ENCODE data around the gene NKAPD1. TPM values are rescaled to one million over a fixed set of nuclear protein-coding genes. Genes with fewer than 3 reads are reported as not detected.

The NKAPD1 gene
- total and polyA plus RNA-seq, 2 of the 13 experiments (the other 11 are each of a cell fraction or from before 2014, with no cell fraction given) = 11.2 to 22.5 TPM

- peak; percentile 61; the same call in 1 of the 2 replicates for TF ChIP-seq CERS6 (CRISPR knock-in tag; IDR thresholded peaks at IDR 0.05)
- peak; percentile 45; the same call in 1 of the 2 replicates for TF ChIP-seq MNT (IDR thresholded peaks at IDR 0.05)
- TF ChIP-seq TIGD3 (CRISPR knock-in tag; IDR thresholded peaks at IDR 0.05; ENCODE audit: borderline replicate concordance) = no peak
- TF ChIP-seq RORA (CRISPR knock-in tag; IDR thresholded peaks at IDR 0.05) = no peak
- peak; percentile 96 for TF ChIP-seq CSRNP1 (CRISPR knock-in tag; IDR thresholded peaks at IDR 0.05)
- 0 out of 2 replicates have a peak, but pooled peaks have one; percentile 55 for TF ChIP-seq ZC3H4 (CRISPR knock-in tag; IDR thresholded peaks at IDR 0.05; ENCODE audit: borderline replicate concordance)
- peak; percentile 96 for TF ChIP-seq GATAD1 (CRISPR knock-in tag; IDR thresholded peaks at IDR 0.05)
- TF ChIP-seq KDM1A (CRISPR knock-in tag; IDR thresholded peaks at IDR 0.05) = no peak
- TF ChIP-seq SNAPC4 (CRISPR knock-in tag; IDR thresholded peaks at IDR 0.05) = peak; percentile 76
- TF ChIP-seq ZFP1 (CRISPR knock-in tag; IDR thresholded peaks at IDR 0.05) = no peak
- no peak for TF ChIP-seq ZNF44 (CRISPR knock-in tag; IDR thresholded peaks at IDR 0.05)
- peak; percentile 86 for TF ChIP-seq RXRA (CRISPR knock-in tag; IDR thresholded peaks at IDR 0.05)
- TF ChIP-seq GZF1 (CRISPR knock-in tag; IDR thresholded peaks at IDR 0.05) = no peak; the same call in 1 of the 2 replicates
- no peak for TF ChIP-seq NR3C1 (CRISPR knock-in tag; IDR thresholded peaks at IDR 0.05)
- no peak for TF ChIP-seq ZFP36 (IDR thresholded peaks at IDR 0.05; ENCODE audit: borderline replicate concordance, low read depth, low read length, partially characterized antibody)
- 0 out of 2 replicates have a peak, but pooled peaks have one; percentile 12 for TF ChIP-seq RBAK (CRISPR knock-in tag; IDR thresholded peaks at IDR 0.05)
Measured at GRCh38 chr11:112024773-112025678, 49.1 kb upstream of the NKAPD1 start, which contains the start of gene DLAT (continued).
